IgD-negative memory B cell (primary cell): Measurements from ENCODE around the gene NOL4L. TPM values are rescaled to one million over a fixed set of nuclear protein-coding genes. Genes with fewer than 3 reads are reported as not detected.
A peak's percentile ranks its signal among the peaks of the same experiment; 100 is the strongest.
"Not testable (repeated sequence)": the region's sequence is repeated elsewhere in the genome, so short reads cannot be mapped to it uniquely, and the experiment has no call there.

Experiments used
- H3K27ac Mint-ChIP-seq, 3 donors: one replicate each; pipeline ENCODE4 v1.8.0; 2020 to 2022; ENCODE audit warnings: mild to moderate bottlenecking in 3 of 3, mixed read lengths in 3 of 3, moderate library complexity in 1 of 3
- H3K27me3 Mint-ChIP-seq: one replicate; pipeline ENCODE4 v1.8.0; 2021; ENCODE audit warnings: mixed read lengths
- H3K36me3 Mint-ChIP-seq: one replicate; pipeline ENCODE4 v1.8.0; 2020; ENCODE audit warnings: mild to moderate bottlenecking, mixed read lengths
- H3K4me1 Mint-ChIP-seq, 3 donors: one replicate each; pipeline ENCODE4 v1.8.0; 2020 to 2022; ENCODE audit warnings: mixed read lengths in 3 of 3, mild to moderate bottlenecking in 1 of 3
- H3K4me3 Mint-ChIP-seq, 4 donors: one replicate each; pipeline ENCODE4 v1.8.0; 2020 to 2022; ENCODE audit warnings: mild to moderate bottlenecking in 4 of 4, mixed read lengths in 4 of 4, moderate library complexity in 3 of 4
- H3K9me3 Mint-ChIP-seq, 3 donors: one replicate each; pipeline ENCODE4 v1.8.0; 2020 to 2021; ENCODE audit warnings: mixed read lengths in 3 of 3, mild to moderate bottlenecking in 1 of 3
- polyA plus RNA-seq: library from polyadenylated mRNA; unstranded; fragments of 300-500 nt; fragmentation: Illumina TruSeq; gene quantifications from one replicate; pipeline ENCODE4 v1.2.3, GENCODE V29; 2021

Gene NOL4L
- polyA plus RNA-seq, 1 donor from 2014 or later, result 7.3 TPM

DNA sequence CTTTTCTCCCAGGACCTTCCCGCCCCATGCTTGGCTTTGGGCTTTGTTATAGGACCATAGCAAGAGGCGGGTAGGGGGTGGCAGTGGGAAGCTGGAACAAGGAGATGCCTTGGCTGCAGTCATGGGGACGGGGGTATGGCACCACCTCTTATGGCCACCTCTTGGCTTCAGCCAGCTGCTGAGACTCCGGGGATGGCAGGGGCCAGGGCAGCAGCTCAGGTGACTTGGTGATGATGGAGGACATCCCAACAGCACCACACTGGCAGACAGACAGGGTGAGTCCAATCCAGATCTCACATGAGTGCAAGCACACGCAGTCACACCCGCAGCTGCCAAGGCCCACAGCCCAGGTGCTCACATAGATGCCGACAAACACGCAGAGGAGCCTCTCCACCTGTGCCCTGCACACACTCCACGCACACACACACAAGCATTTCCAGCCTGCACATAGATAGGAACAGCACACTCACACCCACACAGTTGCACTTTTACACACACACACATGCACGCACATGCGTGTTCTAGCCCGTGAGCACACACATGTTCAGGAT lies 6.2 kb downstream of the NOL4L start:
- Mint-ChIP-seq H3K36me3 (no peaks in the 10 kb centered on the region), H3K4me3 (peak overlapping the region in 1 of 4 donors; percentile 61), H3K27me3 (no peaks in the 10 kb centered on the region), H3K4me1 (peaks cover 5 to 26% (median 22%) of the 10 kb centered on the region in 3 donors), H3K27ac (no peak overlapping the region), H3K9me3 (no peaks in the 10 kb centered on the region)

DNA sequence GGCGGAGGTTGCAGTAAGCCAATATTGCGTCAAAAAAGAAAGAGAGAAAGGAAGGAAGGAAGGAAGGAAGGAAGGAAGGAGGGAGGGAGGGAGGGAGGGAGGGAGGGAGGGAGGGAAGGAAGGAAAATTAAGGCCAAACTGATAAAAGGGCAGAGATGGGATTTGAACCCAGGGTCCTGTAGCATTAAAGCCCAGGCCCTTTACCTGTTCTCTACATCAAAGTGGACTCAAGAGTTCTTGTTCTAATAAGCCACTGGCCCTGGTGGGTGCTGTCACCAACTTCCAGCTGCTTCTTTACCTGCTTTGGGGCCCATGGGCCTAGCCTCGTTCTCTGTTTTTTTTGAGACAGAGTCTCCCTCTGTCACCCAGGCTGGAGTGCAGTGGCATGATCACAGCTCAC lies 7.1 kb downstream of the NOL4L start:
- not testable (repeated sequence) for H3K27me3 Mint-ChIP-seq, H3K9me3 Mint-ChIP-seq, H3K36me3 Mint-ChIP-seq
- Mint-ChIP-seq H3K4me3 (peak overlapping the region in 1 of 4 donors; percentile 61), H3K27ac (peak overlapping the region in 1 of 3 donors; percentile 18), H3K4me1 (peaks cover 5 to 26% (median 22%) of the 10 kb centered on the region in 3 donors)

DNA sequence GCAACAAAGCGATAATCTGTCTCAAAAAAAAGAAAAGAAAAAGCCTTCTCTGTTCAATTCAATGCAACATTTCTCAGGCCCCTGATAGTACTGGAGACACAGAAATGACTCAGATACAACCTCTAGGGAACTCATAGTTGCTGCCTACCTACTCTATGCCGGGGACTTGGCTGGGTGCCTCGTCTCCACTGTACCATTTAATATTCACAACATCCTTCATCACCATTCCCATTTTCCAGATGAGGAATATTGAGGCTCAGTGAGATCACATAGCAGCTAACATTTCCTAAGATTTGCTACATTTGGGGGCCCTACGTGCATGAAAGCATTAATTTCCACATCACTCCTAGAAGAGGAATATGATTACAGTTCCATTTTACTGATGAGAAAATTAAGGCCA lies 7.5 kb downstream of the NOL4L start:
- Mint-ChIP-seq H3K36me3 (no peaks in the 10 kb centered on the region), H3K27ac (no peak overlapping the region), H3K4me1 (peaks cover 5 to 28% (median 24%) of the 10 kb centered on the region in 3 donors), H3K4me3 (peak overlapping the region in 2 of 4 donors; percentile 11 to 49), H3K9me3 (no peaks in the 10 kb centered on the region), H3K27me3 (no peaks in the 10 kb centered on the region)

DNA sequence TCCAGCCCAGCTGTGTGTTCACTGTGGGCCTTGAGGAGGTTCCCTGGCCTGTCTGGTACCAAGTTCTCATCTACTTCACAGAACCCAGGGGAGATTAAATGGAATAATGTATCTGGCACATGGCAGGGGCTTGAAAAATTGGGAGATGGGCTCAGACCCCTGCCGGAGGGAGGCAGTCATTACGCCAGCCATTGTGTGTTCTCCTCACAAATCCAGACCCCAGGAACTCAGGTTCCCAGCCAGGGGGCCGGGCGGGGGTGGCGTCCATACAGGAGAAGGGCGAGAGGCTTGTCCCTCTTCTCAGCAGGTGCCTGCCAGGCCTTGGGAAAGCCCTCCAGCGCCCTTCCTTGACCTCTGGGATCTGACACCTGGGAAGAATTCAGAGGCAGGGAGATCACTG lies 8.1 kb downstream of the NOL4L start:
- Mint-ChIP-seq H3K27me3 (no peaks in the 10 kb centered on the region), H3K9me3 (no peaks in the 10 kb centered on the region), H3K36me3 (no peaks in the 10 kb centered on the region), H3K4me3 (peak overlapping the region in 1 of 4 donors; percentile 22), H3K27ac (peak overlapping the region in 1 of 3 donors; percentile 78), H3K4me1 (peaks cover 5 to 28% (median 22%) of the 10 kb centered on the region in 3 donors)

DNA sequence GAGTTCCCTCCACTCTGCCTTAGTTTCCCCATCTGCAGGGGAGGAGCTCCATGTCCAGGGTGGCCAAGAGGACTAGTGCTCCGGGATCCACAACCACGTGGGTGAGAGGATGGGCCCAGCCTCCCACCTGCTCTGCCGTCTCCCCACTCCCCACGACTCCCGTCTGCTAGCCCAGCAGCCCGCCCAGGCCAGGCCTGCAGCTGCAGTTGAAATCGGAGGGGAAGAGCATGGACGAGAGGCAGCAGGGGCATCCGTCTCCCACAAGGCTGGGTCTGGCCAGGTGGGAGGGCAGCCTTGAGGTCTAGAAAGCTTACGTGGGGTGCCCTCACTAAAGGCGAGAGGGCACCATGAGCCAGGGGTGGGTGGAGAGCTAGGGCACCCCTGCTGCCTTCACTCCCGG lies 8.6 kb downstream of the NOL4L start:
- H3K27ac Mint-ChIP-seq, result no peak overlapping the region
- H3K36me3 Mint-ChIP-seq, result peaks cover under 1% of the 10 kb centered on the region
- peaks cover 5 to 26% (median 19%) of the 10 kb centered on the region in 3 donors for H3K4me1 Mint-ChIP-seq

DNA sequence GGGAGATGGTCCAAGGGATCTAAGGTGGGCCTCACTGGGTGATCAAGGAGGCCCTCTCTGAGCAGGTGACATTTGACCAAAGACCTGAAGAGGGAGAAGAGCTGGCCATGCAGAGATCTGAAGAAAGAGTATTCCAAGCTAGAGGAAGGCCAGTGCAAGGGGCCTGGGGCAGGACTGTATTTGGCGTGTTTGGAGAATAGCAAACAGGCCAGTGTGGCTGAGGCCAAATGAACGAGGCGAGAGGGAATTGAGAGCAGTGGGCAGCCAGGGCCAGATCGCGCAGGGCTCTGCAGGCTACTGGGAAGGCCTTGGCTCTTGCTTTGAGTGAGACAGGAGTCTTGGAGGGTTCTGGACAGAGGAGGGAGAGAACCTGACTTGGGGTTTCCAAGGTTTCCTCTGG lies 9.3 kb downstream of the NOL4L start:
- Mint-ChIP-seq H3K36me3 (peaks cover 2% of the 10 kb centered on the region), H3K4me1 (peaks cover 5 to 22% (median 15%) of the 10 kb centered on the region in 3 donors), H3K9me3 (no peaks in the 10 kb centered on the region), H3K27me3 (no peaks in the 10 kb centered on the region), H3K27ac (no peak overlapping the region), H3K4me3 (no peak overlapping the region)

More for the DNA sequence above, 8.6 kb downstream of the NOL4L start:
- Mint-ChIP-seq H3K27me3 (no peaks in the 10 kb centered on the region), H3K4me3 (no peak overlapping the region), H3K9me3 (no peaks in the 10 kb centered on the region)

DNA sequence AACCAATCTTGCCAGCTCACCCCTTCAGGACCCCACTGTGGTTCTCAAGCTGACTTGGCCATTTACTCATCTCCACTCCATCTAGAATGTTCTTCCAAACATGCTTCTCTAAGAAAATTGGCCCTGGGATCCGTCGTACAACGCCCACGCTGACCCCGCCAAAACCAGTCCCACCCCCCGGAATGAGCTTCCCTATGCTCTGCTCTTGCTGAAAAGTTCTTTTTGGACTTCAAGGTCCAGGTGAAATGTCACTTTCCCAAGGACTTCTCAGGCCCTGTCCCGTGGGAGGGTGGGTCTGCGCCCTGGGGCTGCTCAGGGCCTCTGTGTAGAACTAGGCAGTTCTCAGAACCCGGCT lies 9.9 kb downstream of the NOL4L start:
- Mint-ChIP-seq H3K27ac (no peak overlapping the region), H3K27me3 (no peaks in the 10 kb centered on the region)

DNA sequence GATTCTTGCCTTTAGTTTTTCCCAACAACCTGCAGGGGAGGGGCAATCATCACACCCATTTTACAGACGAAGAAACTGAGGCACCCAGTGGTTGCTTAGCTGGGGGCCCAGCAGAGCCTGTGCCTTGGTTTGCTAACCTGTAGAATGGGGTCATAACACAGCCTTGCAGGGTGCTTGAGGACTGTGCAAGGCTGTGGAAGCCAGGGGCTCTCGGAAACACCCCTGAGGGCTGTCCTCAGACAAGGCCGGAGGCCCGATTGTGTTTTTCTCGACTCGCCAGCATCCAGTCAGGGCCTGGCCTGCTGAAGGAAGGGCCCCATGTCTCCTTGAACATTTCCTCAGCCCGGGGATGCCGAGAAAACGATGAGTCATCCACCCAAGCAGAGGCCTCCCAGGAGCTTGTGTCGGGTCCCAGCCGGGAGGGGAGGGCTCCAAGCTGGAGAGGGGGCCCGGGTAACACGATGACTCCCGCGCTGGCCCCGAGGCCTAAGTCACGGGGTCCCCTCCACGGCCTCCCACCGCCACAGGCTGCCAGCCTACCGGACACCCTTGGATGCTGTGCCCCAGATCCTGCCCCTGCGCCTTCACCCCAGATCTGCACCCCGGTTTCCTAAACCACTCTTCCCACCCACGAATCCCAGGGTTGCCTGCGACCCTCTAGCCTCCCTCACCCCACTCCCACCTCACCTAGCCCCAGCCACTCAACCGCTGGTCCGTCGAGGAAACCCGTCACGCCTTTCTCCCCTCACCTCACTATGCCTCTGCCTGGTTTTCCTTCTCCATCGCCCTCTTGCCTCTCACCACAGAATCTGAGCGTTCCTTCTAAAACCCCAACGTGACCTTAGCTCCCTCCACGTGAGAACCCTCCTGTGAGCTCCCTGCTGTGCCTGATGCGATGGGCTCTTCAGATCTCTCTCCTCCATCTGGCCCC lies 10.6 kb downstream of the NOL4L start:
- Mint-ChIP-seq H3K9me3 (no peaks in the 10 kb centered on the region), H3K27ac (peak overlapping the region in 1 of 3 donors; percentile 59), H3K36me3 (peaks cover 2% of the 10 kb centered on the region), H3K27me3 (no peaks in the 10 kb centered on the region), H3K4me3 (no peak overlapping the region), H3K4me1 (peaks cover 5 to 18% (median 10%) of the 10 kb centered on the region in 3 donors)

More for the DNA sequence above, 9.9 kb downstream of the NOL4L start:
- no peaks in the 10 kb centered on the region for H3K9me3 Mint-ChIP-seq
- H3K4me1 Mint-ChIP-seq, result peaks cover 5 to 22% (median 15%) of the 10 kb centered on the region in 3 donors
- peaks cover 2% of the 10 kb centered on the region for H3K36me3 Mint-ChIP-seq
- H3K4me3 Mint-ChIP-seq, result no peak overlapping the region

DNA sequence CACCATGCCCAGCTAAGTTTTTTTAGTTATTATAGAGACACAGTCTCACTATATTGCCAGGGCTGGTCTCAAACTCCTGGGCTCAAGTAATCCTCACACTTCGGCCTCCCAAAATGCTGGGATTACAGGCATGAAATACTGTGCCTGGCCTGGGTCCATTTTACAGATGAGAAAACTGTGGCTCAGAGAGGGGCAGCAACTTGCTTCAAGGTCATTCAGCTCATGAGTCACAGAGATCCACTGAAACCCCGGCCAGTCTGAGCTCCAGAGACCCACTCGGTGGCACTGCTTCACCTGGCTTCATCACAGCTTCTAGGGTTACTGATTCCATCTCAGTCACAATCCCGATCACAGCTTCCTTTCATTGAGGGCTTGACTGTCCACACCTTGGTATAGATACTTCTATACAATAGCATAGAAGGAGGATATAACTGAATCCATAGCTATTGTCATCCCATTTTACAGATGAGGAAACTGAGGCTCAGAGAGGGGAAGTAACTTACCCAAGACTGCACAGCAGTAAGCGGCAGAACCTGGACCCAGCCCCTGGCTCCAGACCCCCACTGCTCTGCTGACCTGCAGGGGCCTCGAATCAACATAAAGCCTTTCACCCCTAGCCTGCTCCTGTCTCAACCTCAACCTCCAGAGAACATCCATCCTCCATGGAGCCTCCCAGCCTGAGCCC lies 11.8 kb downstream of the NOL4L start:
- Mint-ChIP-seq H3K36me3 (peaks cover 5% of the 10 kb centered on the region), H3K9me3 (no peaks in the 10 kb centered on the region), H3K27me3 (no peaks in the 10 kb centered on the region), H3K4me1 (peaks cover 5 to 16% (median 12%) of the 10 kb centered on the region in 3 donors), H3K27ac (peak overlapping the region in 2 of 3 donors; percentile 59 to 71), H3K4me3 (no peak overlapping the region)

DNA sequence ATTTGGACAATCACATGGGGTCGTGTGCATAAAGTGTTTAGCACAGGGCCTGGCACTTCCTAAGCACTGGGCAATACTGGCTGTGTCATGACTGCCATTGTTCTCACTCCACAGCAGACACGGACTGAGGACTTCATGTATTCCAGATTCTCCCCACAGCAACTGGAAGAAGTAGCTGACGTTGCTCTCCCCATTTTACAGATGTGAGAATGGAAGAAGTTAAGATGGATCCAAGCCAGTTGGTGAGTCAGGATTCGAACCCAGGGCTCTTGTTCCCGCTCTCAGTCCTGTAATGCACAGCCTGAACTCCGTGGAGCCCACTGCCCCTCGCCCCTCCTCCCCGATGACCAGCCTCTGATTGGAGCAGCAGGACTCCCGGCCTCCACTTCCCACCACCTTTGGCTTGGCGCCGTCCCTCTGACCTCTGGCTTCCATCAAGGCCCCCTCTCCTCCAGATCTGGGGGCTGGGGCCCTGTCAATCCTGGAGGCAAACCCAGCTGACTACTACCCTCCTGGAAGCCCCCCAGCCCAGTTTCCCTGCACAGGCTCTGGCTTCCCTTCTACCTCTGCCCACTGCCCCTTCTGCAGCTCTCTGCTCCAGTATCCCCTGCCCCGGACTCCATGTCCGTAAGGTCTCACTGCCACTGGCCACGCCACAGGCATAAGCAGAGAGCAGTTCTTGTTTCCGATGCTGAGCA lies 12.7 kb downstream of the NOL4L start:
- peak overlapping the region in 1 of 3 donors; percentile 59 for H3K27ac Mint-ChIP-seq
- H3K4me1 Mint-ChIP-seq, result peaks cover 1 to 12% (median 7%) of the 10 kb centered on the region in 3 donors
- H3K27me3 Mint-ChIP-seq, result no peaks in the 10 kb centered on the region
- no peak overlapping the region for H3K4me3 Mint-ChIP-seq
- peaks cover 5% of the 10 kb centered on the region for H3K36me3 Mint-ChIP-seq
- no peaks in the 10 kb centered on the region for H3K9me3 Mint-ChIP-seq

DNA sequence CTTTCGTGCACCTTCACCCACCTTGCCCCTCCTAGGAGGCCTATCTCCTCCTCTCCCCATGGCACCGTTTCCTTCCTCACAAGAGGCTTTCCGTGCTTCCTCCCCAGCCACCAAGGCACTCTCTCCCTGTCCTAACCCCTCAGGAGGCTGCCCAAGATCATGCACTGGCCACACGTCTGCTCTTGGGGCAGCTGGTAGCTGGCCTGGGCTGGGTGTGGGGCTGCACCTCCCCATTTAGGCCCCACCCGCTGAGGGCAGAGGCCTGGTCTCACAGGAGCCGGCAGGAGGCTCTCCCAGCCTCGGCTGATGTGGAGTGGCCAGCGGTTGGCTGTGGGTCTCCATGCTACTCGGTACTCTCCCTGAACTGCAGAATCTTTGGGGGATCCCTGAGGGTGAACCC lies 13.6 kb downstream of the NOL4L start:
- Mint-ChIP-seq H3K4me1 (peaks cover 0 to 12% (median 6%) of the 10 kb centered on the region in 3 donors), H3K36me3 (peaks cover 5% of the 10 kb centered on the region), H3K9me3 (no peaks in the 10 kb centered on the region), H3K27ac (peak overlapping the region in 1 of 3 donors; percentile 71), H3K27me3 (no peaks in the 10 kb centered on the region), H3K4me3 (no peak overlapping the region)

DNA sequence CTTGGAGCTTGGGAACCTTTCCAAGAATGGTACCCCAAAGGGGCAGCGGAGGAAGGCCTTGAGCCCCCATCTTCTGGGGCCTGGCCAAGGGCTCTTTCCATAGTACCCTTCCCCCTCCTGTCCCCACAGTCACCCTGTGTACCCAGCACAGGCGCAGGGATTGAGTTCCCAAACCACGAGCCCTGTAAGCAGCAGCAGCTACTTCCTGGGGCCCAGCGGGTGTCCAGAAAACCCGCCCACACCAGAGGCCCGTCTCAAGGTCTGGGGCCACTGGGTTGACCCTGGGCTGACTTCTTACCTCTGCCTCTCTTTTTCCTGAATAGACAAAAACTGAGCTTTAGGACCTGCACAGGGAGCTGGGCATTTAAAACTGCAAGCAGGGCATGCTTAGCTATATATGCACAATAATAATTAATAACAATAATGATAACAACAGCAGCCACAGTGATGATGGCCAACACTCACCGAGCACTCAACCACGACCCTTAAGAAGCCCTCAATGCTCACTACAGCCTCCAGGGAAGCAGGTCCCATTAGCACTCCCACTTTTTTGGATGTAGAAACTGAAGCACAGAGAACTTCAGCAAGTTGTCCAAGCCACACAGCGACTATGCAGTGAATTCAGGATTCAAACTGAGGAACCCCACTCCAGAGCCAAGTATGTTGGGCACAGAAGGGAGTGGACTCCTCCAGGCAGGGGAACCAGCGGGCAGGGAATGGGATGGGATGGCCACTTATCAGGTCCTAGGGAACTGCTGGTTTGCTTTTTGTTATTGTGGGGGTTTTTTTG lies 14.5 kb downstream of the NOL4L start:
- Mint-ChIP-seq H3K9me3 (no peaks in the 10 kb centered on the region), H3K4me1 (peaks cover 2 to 13% (median 6%) of the 10 kb centered on the region in 3 donors), H3K27ac (peak overlapping the region in 1 of 3 donors; percentile 71), H3K4me3 (no peak overlapping the region), H3K27me3 (no peaks in the 10 kb centered on the region), H3K36me3 (peaks cover 5% of the 10 kb centered on the region)

DNA sequence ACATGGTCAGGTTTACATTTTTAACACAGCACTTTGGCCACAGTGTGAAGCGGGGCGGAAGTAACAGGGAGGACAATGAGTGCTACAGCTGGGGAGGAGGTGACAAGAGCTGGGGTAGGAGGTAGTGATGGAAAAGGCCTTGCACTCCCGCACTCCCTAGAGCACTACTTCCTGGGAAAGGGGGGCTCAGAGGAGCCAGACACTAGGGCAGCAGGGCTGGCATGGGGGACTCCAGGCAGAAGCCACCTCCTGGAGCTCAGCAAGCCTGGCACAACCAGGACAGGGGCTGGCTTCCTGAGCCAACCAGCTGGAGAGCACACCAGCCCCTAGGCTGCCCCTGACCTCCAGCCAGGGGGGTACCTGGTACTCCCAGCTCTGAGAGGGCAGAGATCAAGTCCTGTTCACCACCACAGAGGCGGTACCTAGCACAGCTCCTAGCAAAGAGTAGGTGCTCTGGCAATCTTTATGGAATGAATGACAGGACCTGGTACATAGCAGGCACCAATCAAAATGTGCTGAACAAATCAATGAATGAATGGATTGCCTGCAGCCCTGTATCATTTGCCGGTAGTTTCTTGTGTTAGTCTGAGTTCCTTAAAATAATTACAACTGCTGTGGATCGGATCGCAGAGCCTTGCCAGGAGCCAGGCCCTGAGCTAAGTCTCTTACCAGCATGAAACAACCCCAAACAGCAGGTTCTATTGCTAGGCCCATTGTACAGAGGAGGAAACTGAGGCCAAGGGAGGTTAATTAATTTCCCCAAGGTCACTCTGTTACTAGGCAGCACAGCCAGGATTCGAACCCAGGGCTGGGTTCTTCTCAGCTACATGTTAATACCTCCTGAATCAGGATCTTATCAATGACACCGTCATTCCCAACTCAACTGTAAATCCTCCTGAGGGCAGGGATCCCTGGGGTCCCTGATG lies 15.5 kb downstream of the NOL4L start:
- Mint-ChIP-seq H3K27ac (peak overlapping the region in 2 of 3 donors; percentile 50 to 53), H3K9me3 (no peaks in the 10 kb centered on the region), H3K4me1 (peaks cover 5 to 15% (median 6%) of the 10 kb centered on the region in 3 donors)

More for the DNA sequence above, 15.5 kb downstream of the NOL4L start:
- Mint-ChIP-seq H3K27me3 (no peaks in the 10 kb centered on the region), H3K4me3 (no peak overlapping the region), H3K36me3 (peaks cover 5% of the 10 kb centered on the region)
